ENCODE data around the gene LEMD1. TPM values are rescaled to one million over a fixed set of nuclear protein-coding genes. Genes with fewer than 3 reads are reported as not detected.
"Not testable (repeated sequence)": the region's sequence is repeated elsewhere in the genome, so short reads cannot be mapped to it uniquely, and the experiment has no call there.

Gene LEMD1
- total RNA-seq, 1 donor from 2014 or later: 2.4 TPM

- FAIRE-seq (no peak), DNase-seq (ENCODE audit: low spot score in 2 of 2) (no peak)
These were observed 34.0 kb downstream of the LEMD1 start for GRCh38 chr1:205387845-205388244.

DNA sequence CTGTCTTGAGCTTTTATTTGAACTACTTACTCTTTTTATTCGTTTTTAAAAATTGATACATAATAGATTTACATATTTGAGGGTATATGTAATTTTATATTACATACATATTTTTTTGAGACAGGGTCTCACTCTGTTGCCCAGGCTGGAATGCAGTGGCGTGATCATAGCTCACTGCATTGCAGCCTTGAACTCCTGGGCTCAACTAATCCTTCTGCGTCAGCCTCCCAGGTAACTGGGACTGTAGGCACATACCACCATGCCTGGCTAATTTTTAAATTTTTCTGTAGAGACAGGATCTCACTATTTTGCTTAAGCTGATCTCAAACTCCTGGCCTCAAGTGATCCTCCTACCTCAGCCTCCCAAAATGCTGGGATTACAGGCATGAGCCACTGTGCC is 38.9 kb downstream of the LEMD1 start:
- FAIRE-seq; DNase-seq (ENCODE audit: low spot score in 2 of 2): not testable (repeated sequence)

DNA sequence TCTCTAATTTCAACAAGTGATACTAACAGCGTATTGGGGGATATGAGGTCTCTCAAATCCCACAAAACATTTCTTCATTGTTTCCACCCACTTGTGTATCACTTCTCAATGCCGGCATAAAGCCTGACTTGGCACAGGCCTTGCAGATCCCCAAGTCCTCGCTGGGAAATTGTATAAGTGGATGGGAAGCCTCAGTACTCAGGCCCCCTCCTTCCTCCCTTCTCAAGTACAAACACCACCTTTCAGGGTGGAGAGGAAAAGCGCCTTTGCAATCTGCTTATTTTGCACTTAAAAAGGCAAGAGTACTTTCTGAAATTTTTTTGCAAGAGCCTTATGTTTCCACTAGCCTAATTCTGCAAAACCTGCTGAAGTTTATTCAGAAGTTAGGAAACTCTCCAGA is 39.3 kb downstream of the LEMD1 start:
- no peak for DNase-seq (ENCODE audit: low spot score in 2 of 2)
- no peak for FAIRE-seq

- no peak for FAIRE-seq
These were observed 40.6 kb downstream of the LEMD1 start for GRCh38 chr1:205381305-205381704.

GRCh38 chr1:205380882-205381281 is 41.0 kb downstream of the LEMD1 start:
- no peak for FAIRE-seq
- no peak for DNase-seq (ENCODE audit: low spot score in 2 of 2)

More at GRCh38 chr1:205381305-205381704, 40.6 kb downstream of the LEMD1 start:
- no peak for DNase-seq (ENCODE audit: low spot score in 2 of 2)

DNA sequence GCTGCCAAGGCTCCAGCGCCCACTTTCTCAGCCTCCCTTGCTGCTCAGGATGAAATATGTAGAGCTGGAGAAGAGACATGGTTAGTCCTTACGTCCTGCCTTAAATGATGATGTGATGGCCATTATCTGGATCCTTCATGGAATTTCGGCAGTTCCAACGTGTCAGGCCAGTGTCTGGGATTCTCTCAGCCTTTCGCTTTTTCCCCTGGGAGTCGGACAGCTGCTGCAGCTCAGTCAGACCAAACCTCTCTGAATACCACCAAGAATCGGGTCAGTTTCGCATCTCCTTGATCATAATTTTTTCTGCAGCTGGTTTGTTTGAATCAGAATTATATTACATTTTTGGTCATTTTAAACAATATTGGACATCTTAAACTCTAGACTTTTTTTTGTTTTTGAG is 42.8 kb downstream of the LEMD1 start:
- DNase-seq (ENCODE audit: low spot score in 2 of 2) (no peak), FAIRE-seq (no peak)

- DNase-seq (ENCODE audit: low spot score in 2 of 2) (no peak), FAIRE-seq (no peak)
These were observed 44.5 kb downstream of the LEMD1 start for GRCh38 chr1:205377355-205377754.

GRCh38 chr1:205376739-205377138 is 45.1 kb downstream of the LEMD1 start:
- DNase-seq (ENCODE audit: low spot score in 2 of 2): no peak
- no peak for FAIRE-seq

- peak in 1 of 2 donors; percentile 41 for DNase-seq (ENCODE audit: low spot score in 2 of 2)
- FAIRE-seq: no peak
These were observed 45.9 kb downstream of the LEMD1 start for GRCh38 chr1:205375835-205376545.

- no peak for DNase-seq (ENCODE audit: low spot score in 2 of 2)
- FAIRE-seq: no peak
These were observed 47.4 kb downstream of the LEMD1 start for GRCh38 chr1:205374210-205375078.

GRCh38 chr1:205373798-205374175 is 48.1 kb downstream of the LEMD1 start:
- FAIRE-seq (no peak), DNase-seq (ENCODE audit: low spot score in 2 of 2) (no peak)

DNA sequence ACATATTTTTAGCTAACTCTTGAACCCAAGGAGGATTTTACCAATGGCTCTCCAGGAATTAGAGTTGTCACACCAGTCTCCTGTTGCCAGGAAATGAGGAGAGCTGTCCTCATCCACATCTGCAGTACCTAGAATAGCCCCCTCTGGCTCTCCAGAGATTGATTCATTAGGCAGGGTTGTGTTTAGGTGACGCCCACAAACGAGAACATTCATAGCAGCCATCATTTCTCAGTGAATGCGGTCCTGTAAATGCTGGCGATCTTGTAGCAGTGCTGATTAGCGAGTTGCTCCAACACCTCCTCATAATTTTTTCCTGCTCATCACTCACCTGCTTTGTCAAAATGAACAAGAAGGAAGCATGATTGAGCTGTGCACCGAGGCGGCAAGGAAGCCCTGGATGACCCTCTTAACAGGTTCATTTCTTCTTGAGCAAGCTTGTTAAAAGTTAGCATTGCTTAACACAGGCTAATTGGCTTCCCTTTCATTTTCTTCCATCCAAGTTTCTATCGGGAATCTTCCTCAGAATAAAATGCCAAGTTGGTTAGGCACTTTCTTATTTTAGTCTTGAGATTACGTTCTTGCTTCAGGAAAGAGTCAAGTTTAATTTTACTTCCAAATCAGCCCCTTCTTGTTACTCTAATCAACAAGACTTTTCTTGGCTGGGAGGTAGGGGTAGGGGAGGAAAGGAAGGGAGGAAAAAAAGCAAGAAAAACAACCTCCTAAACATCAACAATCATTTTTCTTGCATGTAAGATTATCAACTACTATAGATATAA is 48.6 kb downstream of the LEMD1 start:
- FAIRE-seq (no peak), DNase-seq (ENCODE audit: low spot score in 2 of 2) (no peak)

- no peak for FAIRE-seq
- DNase-seq (ENCODE audit: low spot score in 2 of 2): no peak
These were observed 49.8 kb downstream of the LEMD1 start for GRCh38 chr1:205371871-205372660.

DNA sequence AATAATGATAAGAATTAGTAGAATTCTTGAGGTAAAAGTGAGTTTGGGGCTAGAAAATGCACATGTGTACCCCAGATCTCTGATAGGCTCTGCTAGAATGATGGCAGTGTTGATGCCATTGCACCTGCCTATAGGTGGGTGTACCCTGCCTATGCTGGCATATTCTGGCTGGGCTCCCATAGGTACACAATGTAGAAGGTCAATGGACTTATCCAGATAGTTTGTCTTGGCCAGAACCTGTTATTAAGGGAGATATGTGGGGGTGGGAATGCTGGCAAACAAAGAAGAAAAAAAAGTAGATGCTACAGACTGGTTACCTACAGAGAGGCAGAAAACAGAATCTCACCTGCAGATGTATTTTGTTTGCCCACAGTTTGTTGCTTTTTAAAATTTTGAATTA is 51.1 kb downstream of the LEMD1 start:
- no peak for FAIRE-seq

GRCh38 chr1:205369701-205370123 is 52.1 kb downstream of the LEMD1 start:
- FAIRE-seq (no peak), DNase-seq (ENCODE audit: low spot score in 2 of 2) (no peak)

More for the DNA sequence above, 51.1 kb downstream of the LEMD1 start:
- DNase-seq (ENCODE audit: low spot score in 2 of 2): no peak

DNA sequence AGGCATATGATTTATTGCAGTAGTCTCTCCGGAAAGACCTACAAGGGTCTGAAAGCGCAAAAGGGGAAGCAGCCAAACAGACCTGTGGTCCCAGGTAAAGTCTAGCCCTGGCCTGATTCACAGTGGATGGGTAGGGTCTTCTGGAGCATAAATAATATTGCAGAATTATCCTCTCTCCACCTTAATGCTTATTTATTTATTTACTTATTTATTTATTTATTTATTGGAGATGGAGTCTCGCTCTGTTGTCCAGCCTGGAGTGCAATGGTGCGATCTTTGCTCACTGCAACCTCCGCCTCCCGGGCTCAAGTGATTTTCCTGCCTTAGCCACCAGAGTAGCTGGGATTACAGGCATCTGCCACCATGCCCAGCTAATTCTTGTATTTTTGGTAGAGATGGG is 53.4 kb downstream of the LEMD1 start:
- FAIRE-seq: no peak
- no peak for DNase-seq (ENCODE audit: low spot score in 2 of 2)

DNA sequence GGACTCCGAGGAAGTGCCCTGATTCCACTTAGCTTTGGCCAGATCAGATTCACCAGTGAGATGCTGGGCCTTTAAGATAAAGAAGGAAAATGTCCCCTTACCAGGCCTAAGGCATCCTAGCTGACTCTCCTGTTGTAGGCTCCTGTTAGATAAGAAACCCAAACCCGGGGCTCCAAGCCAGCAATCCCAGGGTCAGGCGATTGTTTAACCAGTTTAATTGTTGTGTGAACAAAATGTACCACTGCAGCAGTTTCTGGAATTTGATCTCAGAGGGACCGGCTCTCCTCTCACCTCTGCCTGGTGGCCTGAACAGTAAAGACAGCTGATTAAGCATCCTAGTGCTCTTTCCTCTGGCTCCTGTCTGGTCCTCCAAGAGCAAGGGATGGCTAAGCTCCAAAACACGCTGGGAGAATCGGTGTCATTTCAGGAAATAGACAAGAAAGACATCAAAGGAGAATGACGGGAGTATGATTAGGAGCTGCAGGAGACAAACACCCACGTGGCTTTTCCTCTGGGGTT is 55.9 kb downstream of the LEMD1 start:
- DNase-seq (ENCODE audit: low spot score in 2 of 2) (no peak), FAIRE-seq (no peak)

DNA sequence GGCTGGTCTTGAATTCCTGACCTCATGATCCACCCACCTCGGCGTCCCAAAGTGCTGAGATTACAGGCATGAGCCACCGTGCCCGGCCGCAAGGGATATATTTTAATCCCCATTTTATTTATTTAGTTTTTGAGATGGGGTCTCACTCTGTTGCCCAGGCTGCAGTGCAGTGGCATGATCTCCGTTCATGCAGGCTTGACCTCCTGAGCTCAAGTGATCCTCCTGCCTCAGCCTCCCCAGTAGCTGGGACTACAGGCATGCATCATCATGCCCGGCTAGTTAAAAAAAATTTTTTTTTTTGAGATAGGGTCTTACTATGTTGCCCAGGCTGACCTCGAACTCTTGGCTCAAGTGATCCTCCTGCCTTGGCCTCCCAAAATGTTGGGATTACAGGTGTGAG is 56.8 kb downstream of the LEMD1 start:
- FAIRE-seq; DNase-seq (ENCODE audit: low spot score in 2 of 2): not testable (repeated sequence)

DNA sequence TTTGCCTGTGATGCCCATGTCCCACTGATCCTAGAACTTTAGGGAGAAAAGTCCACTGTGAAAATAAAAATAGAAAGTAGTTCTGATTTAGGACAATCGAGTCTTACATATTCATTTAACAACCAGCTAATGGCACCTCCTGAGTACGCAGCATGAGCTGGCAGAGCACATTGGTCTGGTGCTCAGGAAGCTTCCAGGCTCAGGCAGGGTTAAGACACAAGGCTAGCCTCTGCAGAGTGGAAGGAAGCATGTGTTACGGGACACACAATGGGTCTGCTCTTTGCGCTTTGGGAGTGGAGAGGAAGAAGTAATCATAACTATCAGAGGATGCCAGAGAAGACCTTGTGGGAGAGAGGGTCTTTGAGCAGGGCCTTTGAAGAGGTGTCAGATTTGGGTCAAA is 61.0 kb downstream of the LEMD1 start:
- no peak for DNase-seq (ENCODE audit: low spot score in 2 of 2)
- FAIRE-seq: no peak

Data from frontal cortex (tissue), 4 donors.